ENCODE data around the gene SLAMF1.

- TF ChIP-seq CTCF (IDR thresholded peaks at IDR 0.05; ENCODE audit: low read depth, low read length, missing input control) (no peak), RAD21 (IDR thresholded peaks at IDR 0.05) (no peak), FOXA1 (IDR thresholded peaks at IDR 0.05) (no peak), EGR1 (IDR thresholded peaks at IDR 0.05; ENCODE audit: low read depth in 2 of 2) (no peak), REST (IDR thresholded peaks at IDR 0.05) (no peak), MAX (IDR thresholded peaks at IDR 0.05) (no peak)
Measured at GRCh38 chr1:160630523-160631451, 16.1 kb downstream of the SLAMF1 start.
